GM23338 (cell line): ENCODE results near the gene ZC3H12C.

Experiments
- CTCF ChIP-seq, 2 experiments: fragments of 200-600 bp in 1 of 2; sonication (generic) in 1 of 2; conservative IDR thresholded peaks; 2 replicates each; pipeline versions ENCODE4 v1.5.1 to v1.6.1; 2016 to 2017; ENCODE audit warnings: antibody characterized with exemption in 2 of 2, low read depth in 2 of 2, mild to moderate bottlenecking in 2 of 2, moderate library complexity in 1 of 2
- ETS1 ChIP-seq: IDR thresholded peaks from 2 replicates; pipeline ENCODE4 v1.6.1; 2016; ENCODE audit warnings: antibody characterized with exemption
- EZH2 ChIP-seq: fragments of 200-600 bp; sonication (generic); IDR thresholded peaks from one replicate; pipeline ENCODE4 v1.8.0; 2017; ENCODE audit warnings: antibody characterized with exemption, mild to moderate bottlenecking, low read depth; ENCODE audit not compliant: unreplicated experiment
- EZH2phosphoT487 ChIP-seq: fragments of 200-600 bp; sonication (generic); IDR thresholded peaks from one replicate; pipeline ENCODE4 v1.8.1; 2018; ENCODE audit warnings: antibody characterized with exemption; ENCODE audit not compliant: unreplicated experiment
- JUNB ChIP-seq: IDR thresholded peaks from one replicate; pipeline ENCODE4 v1.6.1; 2016; ENCODE audit warnings: antibody characterized with exemption; ENCODE audit not compliant: unreplicated experiment
- NANOG ChIP-seq: IDR thresholded peaks from 2 replicates; pipeline ENCODE4 v1.6.1; 2016; ENCODE audit warnings: antibody characterized with exemption, borderline replicate concordance
- POLR2AphosphoS5 ChIP-seq: IDR thresholded peaks from 2 replicates; pipeline ENCODE4 v1.6.1; 2016; ENCODE audit warnings: antibody characterized with exemption, low read depth
- REST ChIP-seq: IDR thresholded peaks from one replicate; pipeline ENCODE4 v1.6.1; 2018; ENCODE audit warnings: antibody characterized with exemption; ENCODE audit not compliant: unreplicated experiment
- ZNF114 ChIP-seq: fragments of 250-450 bp; sonication (Bioruptor Pico); IDR thresholded peaks from 2 replicates; pipeline ENCODE4 v1.5.0; 2020; ENCODE audit warnings: mild to moderate bottlenecking, moderate library complexity
- ZNF331 ChIP-seq: fragments of 250-450 bp; sonication (Bioruptor Pico); IDR thresholded peaks from 2 replicates; pipeline ENCODE4 v1.5.0; 2020; ENCODE audit warnings: low read depth, mild to moderate bottlenecking, moderate library complexity

GRCh38 chr11:110219006-110219785 is 126.0 kb downstream of the ZC3H12C start:
- TF ChIP-seq EZH2 (no peak), CTCF (conservative IDR thresholded peaks at IDR 0.05; ENCODE audit: low read depth in 2 of 2) (no peak), POLR2AphosphoS5 (no peak), REST (no peak), JUNB (no peak), EZH2phosphoT487 (no peak), ETS1 (no peak), NANOG (no peak), ZNF331 (CRISPR knock-in tag) (no peak), ZNF114 (CRISPR knock-in tag) (no peak)
